Neural cell (in vitro differentiated cells): Measurements from ENCODE around the gene ZNF135. TPM values are rescaled to one million over a fixed set of nuclear protein-coding genes. Genes with fewer than 3 reads are reported as not detected.

Experiments used
- H2AFZ ChIP-seq: fragments of 200-600, 300-800 bp; sonication (generic), shearing (Covaris generic); 2 replicates; pipeline ENCODE4 v1.6.0; 2014; ENCODE audit warnings: low read depth, mild to moderate bottlenecking, antibody characterized with exemption, low read length, moderate library complexity
- H3F3A ChIP-seq: fragments of 200-600 bp; shearing (Covaris generic); 2 replicates; pipeline ENCODE4 v1.6.1; 2016; ENCODE audit warnings: mild to moderate bottlenecking, moderate library complexity, mixed read lengths, antibody characterized with exemption, low read length; ENCODE audit not compliant: insufficient read depth, poor library complexity, severe bottlenecking
- H3K27ac ChIP-seq: fragments of 200-600, 300-800 bp; sonication (generic), shearing (Covaris generic); 2 replicates; pipeline ENCODE4 v1.5.1; 2014; ENCODE audit warnings: mild to moderate bottlenecking, low read length, moderate library complexity
- H3K27me3 ChIP-seq: fragments of 300-800, 200-600 bp; sonication (generic), shearing (Covaris generic); 2 replicates; pipeline ENCODE4 v1.6.0; 2014; ENCODE audit warnings: mild to moderate bottlenecking, low read depth, low read length, moderate library complexity; ENCODE audit not compliant: insufficient read depth
- H3K36me3 ChIP-seq: fragments of 300-800, 200-600 bp; sonication (generic), shearing (Covaris generic); 2 replicates; pipeline ENCODE4 v1.5.1; 2014; ENCODE audit warnings: mild to moderate bottlenecking, antibody characterized with exemption, low read length, moderate library complexity; ENCODE audit not compliant: insufficient read depth
- H3K4me2 ChIP-seq: fragments of 300-800, 200-600 bp; sonication (generic), shearing (Covaris generic); 2 replicates; pipeline ENCODE4 v1.6.0; 2014; ENCODE audit warnings: mild to moderate bottlenecking, low read length
- H3K4me3 ChIP-seq: fragments of 300-800, 200-600 bp; sonication (generic), shearing (Covaris generic); 2 replicates; pipeline ENCODE4 v1.5.1; 2014; ENCODE audit warnings: mild to moderate bottlenecking, low read length, moderate library complexity
- H3K79me2 ChIP-seq: fragments of 200-600 bp; shearing (Covaris generic); replicated peaks from 2 replicates; pipeline ENCODE4 v1.6.0; 2014; ENCODE audit warnings: mild to moderate bottlenecking, low read length, moderate library complexity; ENCODE audit not compliant: insufficient read depth
- H3K9ac ChIP-seq: fragments of 300-800, 200-600 bp; sonication (generic), shearing (Covaris generic); 2 replicates; pipeline ENCODE4 v1.6.1; 2016; ENCODE audit warnings: mild to moderate bottlenecking, low read length, mixed read lengths
- H3K9me2 ChIP-seq: fragments of 200-600 bp; shearing (Covaris generic); 2 replicates; pipeline ENCODE4 v1.6.1; 2016; ENCODE audit warnings: mild to moderate bottlenecking, low read length, mixed read lengths; ENCODE audit not compliant: insufficient read depth
- H3K9me3 ChIP-seq: fragments of 200-600, 300-800 bp; sonication (generic), shearing (Covaris generic); 2 replicates; pipeline ENCODE4 v1.6.1; 2016; ENCODE audit warnings: mild to moderate bottlenecking, mixed run types, low read length, moderate library complexity, mixed read lengths
- H4K20me1 ChIP-seq: fragments of 200-600 bp; shearing (Covaris generic); 2 replicates; pipeline ENCODE4 v1.6.1; 2016; ENCODE audit warnings: mild to moderate bottlenecking, mixed run types; ENCODE audit not compliant: insufficient read depth
- EP300 ChIP-seq: fragments of 450-650 bp; conservative IDR thresholded peaks from 2 replicates; pipeline ENCODE4 v1.6.1; 2014; ENCODE audit warnings: antibody characterized with exemption, mild to moderate bottlenecking, moderate library complexity; ENCODE audit not compliant: poor library complexity, severe bottlenecking
- EZH2 ChIP-seq: fragments of 200-600, 300-800 bp; shearing (Covaris generic), sonication (generic); IDR thresholded peaks from 2 replicates; pipeline ENCODE4 v1.6.1; 2014; ENCODE audit warnings: antibody characterized with exemption, low read length, borderline replicate concordance, mild to moderate bottlenecking; ENCODE audit not compliant: insufficient read depth, poor library complexity, severe bottlenecking
- MXI1 ChIP-seq: fragments of 450-650 bp; conservative IDR thresholded peaks from 2 replicates; pipeline ENCODE4 v1.6.1; 2014; ENCODE audit warnings: antibody characterized with exemption, mild to moderate bottlenecking; ENCODE audit not compliant: poor library complexity, severe bottlenecking
- POLR2AphosphoS5 ChIP-seq: IDR thresholded peaks from 2 replicates; pipeline ENCODE4 v1.6.1; 2012
- RAD21 ChIP-seq: fragments of 450-650 bp; conservative IDR thresholded peaks from 2 replicates; pipeline ENCODE4 v1.6.1; 2014; ENCODE audit warnings: antibody characterized with exemption, mild to moderate bottlenecking, moderate library complexity
- SMC3 ChIP-seq: fragments of 450-650 bp; conservative IDR thresholded peaks from 2 replicates; pipeline ENCODE4 v1.6.1; 2014; ENCODE audit warnings: antibody characterized with exemption, mild to moderate bottlenecking, moderate library complexity; ENCODE audit not compliant: poor library complexity
- TAF1 ChIP-seq: IDR thresholded peaks from 2 replicates; pipeline ENCODE4 v1.6.1; 2012; ENCODE audit warnings: low read depth
- polyA plus RNA-seq: library from polyadenylated mRNA; depleted of rRNA; stranded (reverse); fragments of >200 nt; gene quantifications from 2 replicates; pipeline ENCODE4 v1.2.3, GENCODE V29; 2014
- TF ChIP-seq, protein P1 (sequence below): fragments of 450-650 bp; IDR thresholded peaks from 2 replicates; pipeline ENCODE4 v1.5.1; 2014; ENCODE audit warnings: antibody characterized with exemption, mild to moderate bottlenecking, moderate library complexity; ENCODE audit not compliant: poor library complexity, severe bottlenecking
- TF ChIP-seq, protein P2 (sequence below): IDR thresholded peaks from 2 replicates; pipeline ENCODE4 v1.6.1; 2012; ENCODE audit warnings: borderline replicate concordance

Gene ZNF135
- polyA plus RNA-seq, 1 donor from 2014 or later, result 13.7 TPM

GRCh38 chr19:58063712-58064111, 4.6 kb downstream of the ZNF135 start:
- no peak for TF ChIP-seq RAD21
- no peak for TF ChIP-seq MXI1
- no peak for TF ChIP-seq SMC3
- no peak for TF ChIP-seq TAF1
- no peak for TF ChIP-seq POLR2AphosphoS5
- Histone ChIP-seq H3K36me3 (peaks cover 7% of the 10 kb centered on the region), H3K9me2 (no peaks in the 10 kb centered on the region), H4K20me1 (no peaks in the 10 kb centered on the region), H3K79me2 (no peaks in the 10 kb centered on the region), H3K4me3 (no peak overlapping the region), H3K9ac (no peak overlapping the region), H3K9me3 (peaks cover 36% of the 10 kb centered on the region), H3K27me3 (no peaks in the 10 kb centered on the region), H3K27ac (no peak overlapping the region), H3K4me2 (no peak overlapping the region), H2AFZ (no peak overlapping the region), H3F3A (no peaks in the 10 kb centered on the region)

DNA sequence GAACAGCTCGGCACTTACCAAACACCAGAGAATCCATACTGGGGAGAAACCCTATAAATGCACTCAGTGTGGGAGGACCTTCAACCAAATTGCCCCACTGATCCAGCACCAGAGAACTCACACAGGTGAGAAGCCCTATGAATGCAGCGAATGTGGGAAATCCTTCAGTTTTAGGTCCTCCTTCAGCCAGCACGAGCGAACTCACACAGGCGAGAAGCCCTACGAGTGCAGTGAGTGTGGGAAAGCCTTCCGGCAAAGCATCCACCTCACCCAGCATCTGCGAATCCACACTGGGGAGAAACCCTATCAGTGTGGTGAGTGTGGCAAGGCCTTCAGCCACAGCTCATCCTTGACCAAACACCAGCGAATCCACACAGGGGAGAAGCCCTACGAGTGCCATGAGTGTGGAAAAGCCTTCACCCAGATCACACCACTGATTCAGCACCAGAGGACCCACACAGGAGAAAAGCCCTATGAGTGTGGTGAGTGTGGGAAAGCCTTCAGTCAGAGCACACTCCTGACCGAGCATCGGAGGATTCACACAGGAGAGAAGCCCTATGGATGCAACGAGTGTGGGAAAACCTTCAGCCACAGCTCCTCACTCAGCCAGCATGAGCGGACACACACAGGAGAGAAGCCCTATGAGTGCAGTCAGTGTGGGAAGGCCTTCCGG, 8.3 kb downstream of the ZNF135 start:
- H2AFZ ChIP-seq, result no peak overlapping the region

More for the DNA sequence above, 8.3 kb downstream of the ZNF135 start:
- TF ChIP-seq POLR2AphosphoS5 (no peak), EZH2 (no peak), SMC3 (no peak), EP300 (no peak), RAD21 (no peak), MXI1 (no peak), TAF1 (no peak)
- TF ChIP-seq, protein P1, sequence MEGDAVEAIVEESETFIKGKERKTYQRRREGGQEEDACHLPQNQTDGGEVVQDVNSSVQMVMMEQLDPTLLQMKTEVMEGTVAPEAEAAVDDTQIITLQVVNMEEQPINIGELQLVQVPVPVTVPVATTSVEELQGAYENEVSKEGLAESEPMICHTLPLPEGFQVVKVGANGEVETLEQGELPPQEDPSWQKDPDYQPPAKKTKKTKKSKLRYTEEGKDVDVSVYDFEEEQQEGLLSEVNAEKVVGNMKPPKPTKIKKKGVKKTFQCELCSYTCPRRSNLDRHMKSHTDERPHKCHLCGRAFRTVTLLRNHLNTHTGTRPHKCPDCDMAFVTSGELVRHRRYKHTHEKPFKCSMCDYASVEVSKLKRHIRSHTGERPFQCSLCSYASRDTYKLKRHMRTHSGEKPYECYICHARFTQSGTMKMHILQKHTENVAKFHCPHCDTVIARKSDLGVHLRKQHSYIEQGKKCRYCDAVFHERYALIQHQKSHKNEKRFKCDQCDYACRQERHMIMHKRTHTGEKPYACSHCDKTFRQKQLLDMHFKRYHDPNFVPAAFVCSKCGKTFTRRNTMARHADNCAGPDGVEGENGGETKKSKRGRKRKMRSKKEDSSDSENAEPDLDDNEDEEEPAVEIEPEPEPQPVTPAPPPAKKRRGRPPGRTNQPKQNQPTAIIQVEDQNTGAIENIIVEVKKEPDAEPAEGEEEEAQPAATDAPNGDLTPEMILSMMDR, result no peak
- TF ChIP-seq, protein P2, sequence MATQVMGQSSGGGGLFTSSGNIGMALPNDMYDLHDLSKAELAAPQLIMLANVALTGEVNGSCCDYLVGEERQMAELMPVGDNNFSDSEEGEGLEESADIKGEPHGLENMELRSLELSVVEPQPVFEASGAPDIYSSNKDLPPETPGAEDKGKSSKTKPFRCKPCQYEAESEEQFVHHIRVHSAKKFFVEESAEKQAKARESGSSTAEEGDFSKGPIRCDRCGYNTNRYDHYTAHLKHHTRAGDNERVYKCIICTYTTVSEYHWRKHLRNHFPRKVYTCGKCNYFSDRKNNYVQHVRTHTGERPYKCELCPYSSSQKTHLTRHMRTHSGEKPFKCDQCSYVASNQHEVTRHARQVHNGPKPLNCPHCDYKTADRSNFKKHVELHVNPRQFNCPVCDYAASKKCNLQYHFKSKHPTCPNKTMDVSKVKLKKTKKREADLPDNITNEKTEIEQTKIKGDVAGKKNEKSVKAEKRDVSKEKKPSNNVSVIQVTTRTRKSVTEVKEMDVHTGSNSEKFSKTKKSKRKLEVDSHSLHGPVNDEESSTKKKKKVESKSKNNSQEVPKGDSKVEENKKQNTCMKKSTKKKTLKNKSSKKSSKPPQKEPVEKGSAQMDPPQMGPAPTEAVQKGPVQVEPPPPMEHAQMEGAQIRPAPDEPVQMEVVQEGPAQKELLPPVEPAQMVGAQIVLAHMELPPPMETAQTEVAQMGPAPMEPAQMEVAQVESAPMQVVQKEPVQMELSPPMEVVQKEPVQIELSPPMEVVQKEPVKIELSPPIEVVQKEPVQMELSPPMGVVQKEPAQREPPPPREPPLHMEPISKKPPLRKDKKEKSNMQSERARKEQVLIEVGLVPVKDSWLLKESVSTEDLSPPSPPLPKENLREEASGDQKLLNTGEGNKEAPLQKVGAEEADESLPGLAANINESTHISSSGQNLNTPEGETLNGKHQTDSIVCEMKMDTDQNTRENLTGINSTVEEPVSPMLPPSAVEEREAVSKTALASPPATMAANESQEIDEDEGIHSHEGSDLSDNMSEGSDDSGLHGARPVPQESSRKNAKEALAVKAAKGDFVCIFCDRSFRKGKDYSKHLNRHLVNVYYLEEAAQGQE, result no peak
- Histone ChIP-seq H3F3A (no peaks in the 10 kb centered on the region), H3K9ac (no peak overlapping the region), H3K9me2 (no peaks in the 10 kb centered on the region), H3K36me3 (no peaks in the 10 kb centered on the region), H3K9me3 (peaks cover 29% of the 10 kb centered on the region), H3K4me2 (no peak overlapping the region), H3K27ac (no peak overlapping the region), H3K27me3 (no peaks in the 10 kb centered on the region), H4K20me1 (no peaks in the 10 kb centered on the region), H3K4me3 (no peak overlapping the region), H3K79me2 (no peaks in the 10 kb centered on the region)
